ENCODE data around the gene FEZF2. TPM values are rescaled to one million over a fixed set of nuclear protein-coding genes. Genes with fewer than 3 reads are reported as not detected.

FEZF2 gene
- total and polyA plus RNA-seq, 3 donors from 2014 or later, result not detected

DNA sequence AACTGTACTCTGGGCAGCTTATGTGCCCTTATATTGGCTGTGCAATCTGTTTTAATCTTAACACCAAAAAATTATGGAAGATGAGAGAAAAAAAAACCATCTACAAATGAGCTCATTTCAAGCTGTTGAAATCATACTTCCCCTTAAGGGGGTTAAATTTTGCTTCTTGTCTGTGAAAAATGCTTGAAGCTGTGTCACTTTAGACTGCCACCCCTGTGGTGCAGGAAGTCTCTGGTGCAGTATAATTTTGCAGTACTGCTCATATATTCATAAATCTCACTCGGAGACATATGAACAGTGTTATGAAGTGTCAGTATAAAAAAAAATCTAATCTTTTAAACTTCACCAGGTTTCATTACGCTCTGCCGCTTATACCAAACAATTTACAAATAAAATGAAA lies 30.4 kb upstream of the FEZF2 start:
- no peaks in the 10 kb centered on the region for H3K36me3 ChIP-seq (ENCODE audit: low read depth, missing control alignments)
- no peak for TF ChIP-seq POLR2A (IDR thresholded peaks at IDR 0.05)
- TF ChIP-seq, protein P1, sequence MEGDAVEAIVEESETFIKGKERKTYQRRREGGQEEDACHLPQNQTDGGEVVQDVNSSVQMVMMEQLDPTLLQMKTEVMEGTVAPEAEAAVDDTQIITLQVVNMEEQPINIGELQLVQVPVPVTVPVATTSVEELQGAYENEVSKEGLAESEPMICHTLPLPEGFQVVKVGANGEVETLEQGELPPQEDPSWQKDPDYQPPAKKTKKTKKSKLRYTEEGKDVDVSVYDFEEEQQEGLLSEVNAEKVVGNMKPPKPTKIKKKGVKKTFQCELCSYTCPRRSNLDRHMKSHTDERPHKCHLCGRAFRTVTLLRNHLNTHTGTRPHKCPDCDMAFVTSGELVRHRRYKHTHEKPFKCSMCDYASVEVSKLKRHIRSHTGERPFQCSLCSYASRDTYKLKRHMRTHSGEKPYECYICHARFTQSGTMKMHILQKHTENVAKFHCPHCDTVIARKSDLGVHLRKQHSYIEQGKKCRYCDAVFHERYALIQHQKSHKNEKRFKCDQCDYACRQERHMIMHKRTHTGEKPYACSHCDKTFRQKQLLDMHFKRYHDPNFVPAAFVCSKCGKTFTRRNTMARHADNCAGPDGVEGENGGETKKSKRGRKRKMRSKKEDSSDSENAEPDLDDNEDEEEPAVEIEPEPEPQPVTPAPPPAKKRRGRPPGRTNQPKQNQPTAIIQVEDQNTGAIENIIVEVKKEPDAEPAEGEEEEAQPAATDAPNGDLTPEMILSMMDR (IDR thresholded peaks at IDR 0.05), result no peak
- H3K27me3 ChIP-seq, result no peaks in the 10 kb centered on the region
- WGBS, 2 donors, result 82 to 92% methylated on average over 3 of the region's 3 CpGs
- no peak overlapping the region for H3K27ac ChIP-seq
- H3K9me3 ChIP-seq, result no peaks in the 10 kb centered on the region
- intact Hi-C loops (cut with DNase I; ENCODE audit: low total_unique reads), result no loop called here
- H3K4me1 ChIP-seq, result no peaks in the 10 kb centered on the region
- DNase-seq, result no peak
- no peak overlapping the region for H3K4me3 ChIP-seq

DNA sequence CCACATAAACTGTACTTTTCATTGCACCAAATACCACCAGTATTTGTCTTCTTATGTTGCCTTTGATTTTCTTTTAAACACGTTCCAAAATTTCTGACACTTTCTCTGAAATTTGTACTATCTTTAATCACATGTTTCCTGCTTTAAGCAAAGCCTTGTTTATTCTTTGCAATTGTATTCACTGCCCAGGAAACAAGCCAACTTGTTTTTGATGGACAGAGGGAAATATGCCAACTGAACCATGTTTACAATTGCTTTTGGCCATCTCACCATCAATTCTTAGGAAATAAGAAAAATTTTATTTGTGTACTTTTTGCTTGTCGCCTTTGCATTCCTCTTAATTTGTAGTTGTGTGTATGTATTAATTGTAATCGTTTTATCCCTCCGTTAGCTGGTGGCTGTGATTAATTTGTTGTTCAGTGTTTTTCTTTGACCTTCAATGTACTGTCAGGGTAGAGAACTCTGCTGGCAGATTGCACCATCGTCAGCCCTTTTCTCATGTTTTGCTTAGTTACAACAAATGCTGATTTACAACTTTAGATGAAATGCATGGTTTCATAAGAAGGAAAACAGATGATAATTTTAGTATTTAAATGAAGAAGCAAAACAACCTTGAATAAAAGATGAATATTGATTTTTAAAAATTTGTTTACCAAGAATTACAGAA lies 19.4 kb upstream of the FEZF2 start:
- 46 to 57% methylated on average over 5 of the region's 5 CpGs for WGBS, 2 donors
- no peaks in the 10 kb centered on the region for H3K9me3 ChIP-seq
- no peak for DNase-seq
- H3K36me3 ChIP-seq (ENCODE audit: low read depth, missing control alignments), result no peaks in the 10 kb centered on the region
- no peak for TF ChIP-seq POLR2A (IDR thresholded peaks at IDR 0.05)
- TF ChIP-seq, protein P1 (IDR thresholded peaks at IDR 0.05), result no peak
- H3K4me1 ChIP-seq, result no peaks in the 10 kb centered on the region
- H3K27me3 ChIP-seq, result no peaks in the 10 kb centered on the region
- intact Hi-C loops (cut with DNase I; ENCODE audit: low total_unique reads), result no loop called here
- no peak overlapping the region for H3K27ac ChIP-seq
- no peak overlapping the region for H3K4me3 ChIP-seq

DNA sequence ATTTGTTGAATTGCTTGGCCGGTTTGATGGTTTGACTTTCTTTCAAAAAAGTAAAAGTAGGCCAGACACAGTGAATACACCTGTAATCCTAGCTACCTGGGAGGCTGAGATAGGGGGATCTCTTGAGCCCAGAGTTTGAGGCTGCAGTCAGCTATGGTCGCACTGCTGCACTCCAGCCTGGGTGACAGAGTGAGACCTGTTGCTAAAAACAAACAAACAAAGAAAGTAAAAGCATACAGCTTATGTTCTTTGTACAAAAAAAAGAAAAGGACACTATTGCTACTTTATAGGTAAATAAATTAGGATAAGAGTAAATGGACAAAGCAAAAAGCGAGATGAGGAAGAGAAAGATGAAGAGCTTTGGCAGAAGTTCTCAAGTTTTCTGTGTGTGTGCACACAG lies 13.9 kb upstream of the FEZF2 start:
- H3K4me1 ChIP-seq, result no peaks in the 10 kb centered on the region
- no peaks in the 10 kb centered on the region for H3K27me3 ChIP-seq
- H3K9me3 ChIP-seq, result no peaks in the 10 kb centered on the region
- H3K27ac ChIP-seq, result no peak overlapping the region
- 86 to 89% methylated on average over 3 of the region's 3 CpGs for WGBS, 2 donors
- no peak overlapping the region for H3K4me3 ChIP-seq
- intact Hi-C loops (cut with DNase I; ENCODE audit: low total_unique reads), result no loop called here
- DNase-seq, result no peak
- TF ChIP-seq, protein P1 (IDR thresholded peaks at IDR 0.05), result no peak
- no peak for TF ChIP-seq POLR2A (IDR thresholded peaks at IDR 0.05)
- no peaks in the 10 kb centered on the region for H3K36me3 ChIP-seq (ENCODE audit: low read depth, missing control alignments)

DNA sequence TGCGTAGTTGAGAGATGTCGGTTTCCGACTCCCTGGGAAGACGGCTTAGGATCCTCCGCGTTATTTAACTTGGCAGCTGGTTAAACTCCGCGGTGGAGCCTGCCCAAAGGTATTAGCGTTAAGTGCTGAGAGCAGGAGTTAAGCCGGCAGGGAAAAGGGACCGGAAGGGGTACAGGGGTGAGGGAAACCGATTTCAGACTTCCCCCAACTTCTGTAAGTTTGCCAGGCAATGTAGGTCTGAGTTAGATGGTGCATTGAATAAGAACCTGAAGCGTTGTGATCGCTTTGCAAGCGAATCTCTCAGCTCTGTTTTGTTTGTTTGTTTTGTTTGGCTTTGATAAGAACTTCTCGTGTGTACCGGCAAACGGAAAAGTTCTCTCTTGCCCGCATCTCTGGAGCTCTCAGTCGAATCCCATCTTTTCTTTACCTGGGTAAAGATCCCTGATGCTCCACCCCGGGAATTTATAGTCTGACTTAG lies 6.0 kb upstream of the FEZF2 start:
- TF ChIP-seq POLR2A (IDR thresholded peaks at IDR 0.05), result no peak
- TF ChIP-seq, protein P1 (IDR thresholded peaks at IDR 0.05), result no peak
- WGBS, 2 donors, result 3 to 4% methylated on average over 21 of the region's 21 CpGs
- Histone ChIP-seq H3K27me3 (no peaks in the 10 kb centered on the region), H3K4me1 (peaks cover 4% of the 10 kb centered on the region), H3K27ac (no peak overlapping the region), H3K9me3 (no peaks in the 10 kb centered on the region), H3K36me3 (ENCODE audit: low read depth, missing control alignments) (no peaks in the 10 kb centered on the region), H3K4me3 (no peak overlapping the region)
- intact Hi-C loops (cut with DNase I; ENCODE audit: low total_unique reads), result no loop called here
- no peak for DNase-seq

DNA sequence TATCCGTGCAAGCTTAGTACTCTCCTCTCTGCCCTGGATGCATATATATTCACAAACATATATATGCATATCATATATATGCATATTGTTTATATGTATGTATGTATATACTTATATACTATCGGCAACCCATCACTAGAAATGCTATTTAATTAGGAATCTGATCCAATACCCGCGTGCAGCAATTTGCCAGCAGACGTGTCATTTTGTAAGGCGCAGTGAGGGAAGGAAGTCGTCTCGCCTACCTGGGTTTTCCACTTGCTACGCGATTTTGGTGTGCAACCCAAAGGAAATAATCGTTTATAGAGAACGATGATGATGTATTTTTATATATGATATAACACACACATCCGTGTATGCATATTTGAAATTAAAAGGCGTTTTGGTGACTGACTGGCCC lies 5.6 kb upstream of the FEZF2 start:
- Histone ChIP-seq H3K4me1 (peaks cover 8% of the 10 kb centered on the region), H3K27me3 (no peaks in the 10 kb centered on the region), H3K4me3 (no peak overlapping the region), H3K9me3 (no peaks in the 10 kb centered on the region), H3K27ac (no peak overlapping the region), H3K36me3 (ENCODE audit: low read depth, missing control alignments) (no peaks in the 10 kb centered on the region)
- DNase-seq, result no peak
- intact Hi-C loops (cut with DNase I; ENCODE audit: low total_unique reads), result no loop called here
- 9 to 11% methylated on average over 14 of the region's 14 CpGs for WGBS, 2 donors
- no peak for TF ChIP-seq POLR2A (IDR thresholded peaks at IDR 0.05)
- TF ChIP-seq, protein P1 (IDR thresholded peaks at IDR 0.05), result no peak

Measured in testis (tissue), 3 donors.